ENCODE results near the gene ATP10B.

DNA sequence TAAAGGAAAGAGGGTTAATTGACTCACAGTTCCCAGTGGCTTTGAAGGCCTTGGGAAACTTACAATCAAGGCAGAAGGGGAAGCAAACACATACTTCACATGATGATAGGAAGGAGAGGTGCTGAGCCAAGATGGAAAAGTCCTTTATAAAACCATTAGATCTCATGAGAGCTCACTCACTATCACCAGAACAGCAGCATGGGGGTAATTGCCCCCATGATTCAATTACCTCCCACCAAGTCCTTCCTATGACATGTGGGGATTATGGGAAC is 330.7 kb downstream of the ATP10B start:
- no peak for TF ChIP-seq POLR2A (IDR thresholded peaks at IDR 0.05)
- TF ChIP-seq, protein P1, sequence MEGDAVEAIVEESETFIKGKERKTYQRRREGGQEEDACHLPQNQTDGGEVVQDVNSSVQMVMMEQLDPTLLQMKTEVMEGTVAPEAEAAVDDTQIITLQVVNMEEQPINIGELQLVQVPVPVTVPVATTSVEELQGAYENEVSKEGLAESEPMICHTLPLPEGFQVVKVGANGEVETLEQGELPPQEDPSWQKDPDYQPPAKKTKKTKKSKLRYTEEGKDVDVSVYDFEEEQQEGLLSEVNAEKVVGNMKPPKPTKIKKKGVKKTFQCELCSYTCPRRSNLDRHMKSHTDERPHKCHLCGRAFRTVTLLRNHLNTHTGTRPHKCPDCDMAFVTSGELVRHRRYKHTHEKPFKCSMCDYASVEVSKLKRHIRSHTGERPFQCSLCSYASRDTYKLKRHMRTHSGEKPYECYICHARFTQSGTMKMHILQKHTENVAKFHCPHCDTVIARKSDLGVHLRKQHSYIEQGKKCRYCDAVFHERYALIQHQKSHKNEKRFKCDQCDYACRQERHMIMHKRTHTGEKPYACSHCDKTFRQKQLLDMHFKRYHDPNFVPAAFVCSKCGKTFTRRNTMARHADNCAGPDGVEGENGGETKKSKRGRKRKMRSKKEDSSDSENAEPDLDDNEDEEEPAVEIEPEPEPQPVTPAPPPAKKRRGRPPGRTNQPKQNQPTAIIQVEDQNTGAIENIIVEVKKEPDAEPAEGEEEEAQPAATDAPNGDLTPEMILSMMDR (IDR thresholded peaks at IDR 0.05) = no peak
